HepG2 (cell line): ENCODE measurements around the gene STAT6. TPM values are rescaled to one million over a fixed set of nuclear protein-coding genes. Genes with fewer than 3 reads are reported as not detected.
A peak's percentile ranks its signal among the peaks of the same experiment; 100 is the strongest.

ENCODE experiments used
- CBX5 ChIP-seq: sonication (generic); formaldehyde crosslinking; IDR thresholded peaks from 2 replicates; pipeline ENCODE4 v1.4.0; 2020; ENCODE audit warnings: missing genetic modification reagents, borderline replicate concordance
- CHD4 ChIP-seq: fragments of 200-600 bp; sonication (generic); IDR thresholded peaks from 2 replicates; pipeline ENCODE4 v1.7.0; 2017; ENCODE audit warnings: mild to moderate bottlenecking, low read length, borderline replicate concordance
- E2F5 ChIP-seq: sonication (generic); formaldehyde crosslinking; conservative IDR thresholded peaks from 2 replicates; pipeline ENCODE4 v1.4.0; 2020; ENCODE audit warnings: missing genetic modification reagents
- FOSL2 ChIP-seq: sonication (generic); formaldehyde crosslinking; IDR thresholded peaks from 2 replicates; pipeline ENCODE4 v1.4.0; 2020; ENCODE audit warnings: missing genetic modification reagents
- HOXA5 ChIP-seq: sonication (generic); formaldehyde crosslinking; IDR thresholded peaks from 2 replicates; pipeline ENCODE4 v1.4.0; 2020; ENCODE audit warnings: missing genetic modification reagents
- IRF2 ChIP-seq: IDR thresholded peaks from 2 replicates; pipeline ENCODE4 v1.6.1; 2018; ENCODE audit warnings: missing genetic modification reagents, missing compliant biosample characterization
- NFYC ChIP-seq: IDR thresholded peaks from 2 replicates; pipeline ENCODE4 v1.6.1; 2016; ENCODE audit warnings: missing genetic modification reagents, missing compliant biosample characterization
- PRMT3 ChIP-seq: sonication (generic); formaldehyde crosslinking; IDR thresholded peaks from 2 replicates; pipeline ENCODE4 v1.8.1; 2022; ENCODE audit warnings: low read depth, mild to moderate bottlenecking, moderate library complexity, missing genetic modification reagents, borderline replicate concordance
- SETDB1 ChIP-seq: sonication (generic); formaldehyde crosslinking; IDR thresholded peaks from 2 replicates; pipeline ENCODE4 v1.5.1; 2020; ENCODE audit warnings: missing genetic modification reagents, mild to moderate bottlenecking, borderline replicate concordance
- TAF1 ChIP-seq: sonication (generic); formaldehyde crosslinking; IDR thresholded peaks from 2 replicates; pipeline ENCODE4 v1.4.0; 2020; ENCODE audit warnings: missing genetic modification reagents
- TFDP1 ChIP-seq: IDR thresholded peaks from 2 replicates; pipeline ENCODE4 v1.6.1; 2016; ENCODE audit warnings: missing compliant biosample characterization, missing genetic modification reagents, borderline replicate concordance
- YEATS2 ChIP-seq: sonication (generic); formaldehyde crosslinking; IDR thresholded peaks from 2 replicates; pipeline ENCODE4 v1.4.0; 2020; ENCODE audit warnings: missing genetic modification reagents, borderline replicate concordance
- ZBTB33 ChIP-seq: sonication (generic); formaldehyde crosslinking; IDR thresholded peaks from 2 replicates; pipeline ENCODE4 v1.4.0; 2020; ENCODE audit warnings: missing genetic modification reagents
- ZBTB8A ChIP-seq: sonication (generic); formaldehyde crosslinking; IDR thresholded peaks from 2 replicates; pipeline ENCODE4 v1.4.0; 2020; ENCODE audit warnings: mild to moderate bottlenecking, low read depth, missing genetic modification reagents, borderline replicate concordance
- ZFP36L2 ChIP-seq: sonication (generic); formaldehyde crosslinking; IDR thresholded peaks from 2 replicates; pipeline ENCODE4 v1.4.0; 2020; ENCODE audit warnings: missing genetic modification reagents
- ZFP91 ChIP-seq: sonication (generic); formaldehyde crosslinking; IDR thresholded peaks from 2 replicates; pipeline ENCODE4 v1.9.0; 2022; ENCODE audit warnings: missing genetic modification reagents, mild to moderate bottlenecking, borderline replicate concordance
- ZHX1 ChIP-seq: sonication (generic); formaldehyde crosslinking; IDR thresholded peaks from 2 replicates; pipeline ENCODE4 v1.8.1; 2022; ENCODE audit warnings: low read depth, mild to moderate bottlenecking, missing genetic modification reagents
- ZNF256 ChIP-seq: sonication (generic); formaldehyde crosslinking; conservative IDR thresholded peaks from 2 replicates; pipeline ENCODE4 v1.4.0; 2020; ENCODE audit warnings: missing genetic modification reagents
- ZNF326 ChIP-seq: sonication (generic); formaldehyde crosslinking; IDR thresholded peaks from 2 replicates; pipeline ENCODE4 v1.4.0; 2020; ENCODE audit warnings: missing genetic modification reagents, borderline replicate concordance
- ZNF337 ChIP-seq: sonication (generic); formaldehyde crosslinking; IDR thresholded peaks from 2 replicates; pipeline ENCODE4 v1.5.1; 2020; ENCODE audit warnings: missing genetic modification reagents, low read depth, mild to moderate bottlenecking, borderline replicate concordance
- ZNF530 ChIP-seq: sonication (generic); formaldehyde crosslinking; IDR thresholded peaks from 2 replicates; pipeline ENCODE4 v1.5.0; 2020; ENCODE audit warnings: low read depth, mild to moderate bottlenecking, missing genetic modification reagents
- polyA plus RNA-seq, 8 experiments: library from polyadenylated mRNA; depleted of rRNA in 3 of 8; stranded (reverse) in 7 of 8; unstranded in 1 of 8; fragments of >200 nt; fragmentation: Illumina TruSeq in 4 of 8; extraction: Trizol in 4 of 8; gene quantifications; 2 replicates each; pipeline versions ENCODE4 v1.2.1 to v1.2.3, GENCODE V29; 2011 to 2016; ENCODE audit warnings: low read depth in 4 of 8, missing spikeins in 1 of 8, mixed read lengths in 1 of 8; ENCODE audit not compliant: insufficient read depth in 1 of 8
- total RNA-seq, 5 experiments: library from RNA; depleted of rRNA; stranded (reverse); fragments of >200 nt; fragmentation: Illumina TruSeq; extraction: Trizol; gene quantifications; 2 replicates each; pipeline ENCODE4 v1.2.3, GENCODE V29; 2016; ENCODE audit warnings: low read depth in 1 of 5

Gene STAT6
- total and polyA plus RNA-seq, 2 of the 13 experiments (the other 11 are each of a cell fraction or from before 2014, with no cell fraction given), result 28.0 to 62.2 TPM

- TF ChIP-seq SETDB1 (CRISPR knock-in tag) (no peak), ZNF256 (CRISPR knock-in tag) (no peak), ZNF326 (no peak), CBX5 (no peak), IRF2 (CRISPR knock-in tag) (no peak), YEATS2 (CRISPR knock-in tag) (peak; percentile 59; the same call in 1 of the 2 replicates), E2F5 (CRISPR knock-in tag) (no peak), ZFP91 (CRISPR knock-in tag) (peak; percentile 28; the same call in 1 of the 2 replicates), TFDP1 (peak; percentile 37; the same call in 1 of the 2 replicates), ZBTB8A (no peak), ZBTB33 (CRISPR knock-in tag) (no peak), FOSL2 (CRISPR knock-in tag) (peak; percentile 5; the same call in 1 of the 2 replicates), HOXA5 (CRISPR knock-in tag) (no peak; the same call in none of the 2 replicates), ZFP36L2 (CRISPR knock-in tag) (no peak), ZNF337 (CRISPR knock-in tag) (no peak), CHD4 (0 out of 2 replicates have a peak, but pooled peaks have one; percentile 45), ZNF530 (CRISPR knock-in tag) (no peak), TAF1 (CRISPR knock-in tag) (peak; percentile 59), PRMT3 (no peak), NFYC (CRISPR knock-in tag) (no peak), ZHX1 (peak; percentile 32; the same call in 1 of the 2 replicates)
Observed at GRCh38 chr12:57127726-57128518, 16.8 kb upstream of the STAT6 start, which contains the start of gene LRP1 (continued).
